Measurements from ENCODE around the gene TSPAN9.

The TSPAN9 gene

DNA sequence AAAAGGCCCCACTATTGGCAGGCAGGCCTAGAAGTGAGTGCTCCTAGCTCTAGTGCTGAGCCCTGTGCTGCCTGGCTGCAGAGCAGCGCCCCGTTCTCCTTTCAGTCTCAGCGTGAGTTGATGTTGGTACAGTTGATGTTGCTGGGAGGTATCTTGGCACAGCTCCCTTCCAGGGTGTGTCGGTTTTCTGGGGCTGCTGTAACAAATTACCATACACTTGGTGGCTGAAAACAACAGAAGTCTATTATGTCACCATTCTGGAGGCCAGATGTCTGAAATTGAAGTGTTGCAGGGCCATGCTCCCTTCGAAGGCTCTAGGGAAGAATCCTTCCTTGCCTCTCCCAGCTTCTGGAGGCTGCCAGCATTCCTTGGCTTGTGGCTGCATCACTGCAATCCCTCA, 151.4 kb downstream of the TSPAN9 start:
- no peak for DNase-seq

DNA sequence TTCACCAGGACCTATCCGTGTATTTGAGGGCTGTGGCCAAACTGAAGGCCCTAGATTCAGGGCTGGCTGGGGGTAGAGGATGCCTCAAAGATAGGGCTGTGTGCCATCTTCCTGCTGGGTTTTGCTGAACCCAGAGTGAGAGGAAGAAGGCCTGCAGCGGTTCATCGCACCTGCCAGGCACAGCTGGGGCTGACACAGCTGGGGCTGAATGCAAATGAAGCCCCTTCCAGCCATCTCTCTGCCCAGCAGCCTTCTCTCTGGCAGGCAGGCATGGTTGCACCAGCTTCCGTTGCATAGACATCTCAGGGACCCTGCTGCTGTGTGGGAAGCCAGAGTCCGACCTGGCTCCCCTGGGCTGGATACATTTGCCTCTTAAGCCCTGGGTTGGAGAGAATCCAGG, 152.4 kb downstream of the TSPAN9 start:
- DNase-seq, result no peak

DNA sequence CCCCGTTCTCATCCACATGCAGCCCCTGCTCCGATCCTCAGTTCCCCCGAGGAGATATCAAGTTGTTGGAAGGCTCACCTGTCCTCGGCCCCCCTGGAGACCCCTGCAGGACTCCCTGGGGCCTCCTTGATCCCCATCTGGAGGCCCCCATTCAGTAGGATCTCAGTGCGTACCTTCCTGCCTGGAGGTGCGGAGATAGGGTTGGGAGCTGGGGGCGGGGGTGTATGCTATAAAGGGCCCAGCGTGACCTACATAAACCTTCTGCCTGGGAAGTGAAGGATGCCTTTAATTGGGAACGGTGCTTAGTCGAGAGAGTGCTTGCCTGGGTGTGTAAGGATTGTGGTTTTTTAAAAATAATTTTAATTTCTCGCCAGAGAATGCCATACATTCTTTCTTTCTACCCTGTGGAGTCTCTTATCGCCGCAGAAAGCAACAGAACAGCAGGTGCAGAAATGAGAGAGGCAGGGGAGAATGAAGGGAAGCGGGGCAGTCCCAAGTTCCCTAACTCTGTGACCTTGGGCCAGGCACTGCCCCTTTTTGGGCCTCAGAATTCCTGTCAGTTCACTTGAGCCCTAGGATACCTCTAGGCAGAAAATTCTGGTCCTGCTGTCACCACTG, 153.7 kb downstream of the TSPAN9 start:
- no peak for DNase-seq

DNA sequence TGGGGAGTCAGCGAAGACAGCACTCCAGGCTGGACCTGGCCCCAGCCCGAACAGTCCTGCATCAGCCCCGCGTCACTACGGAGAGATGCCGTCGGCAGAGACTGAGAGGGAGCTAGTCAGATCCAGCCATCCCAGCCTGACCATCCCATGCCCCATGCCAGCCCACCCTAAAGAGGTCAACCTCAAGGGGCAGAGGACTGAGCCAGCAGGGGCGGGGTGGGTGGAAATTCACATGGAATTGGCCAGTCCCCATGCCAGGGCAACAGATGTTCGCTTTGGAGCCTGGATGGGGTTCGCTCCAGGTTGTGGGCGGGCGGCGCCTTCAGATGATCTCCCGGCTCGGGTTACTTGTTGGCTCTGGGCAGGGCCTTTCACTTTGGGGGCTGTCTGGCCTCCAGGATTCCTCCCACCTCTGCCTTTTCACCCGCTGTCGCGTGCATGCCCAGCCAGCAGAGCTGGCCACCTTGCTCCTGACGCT, 154.3 kb downstream of the TSPAN9 start:
- DNase-seq, result no peak

- DNase-seq, result no peak
Observed at GRCh38 chr12:3233797-3234196, 156.6 kb downstream of the TSPAN9 start.

GRCh38 chr12:3236345-3237187, 159.4 kb downstream of the TSPAN9 start:
- no peak for DNase-seq

DNA sequence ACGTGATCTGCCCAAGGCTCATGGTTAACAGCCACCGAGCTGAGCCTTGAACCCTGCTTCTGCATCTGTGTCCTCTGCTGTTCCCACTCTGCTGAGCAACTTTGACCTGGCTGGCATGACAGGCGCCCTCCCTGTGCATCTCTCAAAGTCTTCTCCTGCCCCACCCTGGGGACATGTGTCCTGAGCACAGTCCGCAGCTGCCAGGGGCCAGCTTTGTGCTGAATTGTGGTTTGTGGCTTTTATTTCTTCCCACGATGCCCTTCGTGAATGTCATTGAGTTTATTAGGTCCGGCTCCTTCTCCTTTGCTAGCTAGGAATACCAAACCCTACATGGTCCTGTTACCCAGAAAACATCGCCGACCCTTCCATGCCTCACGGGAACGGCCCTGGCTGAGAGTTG, 161.0 kb downstream of the TSPAN9 start:
- DNase-seq, result no peak

DNA sequence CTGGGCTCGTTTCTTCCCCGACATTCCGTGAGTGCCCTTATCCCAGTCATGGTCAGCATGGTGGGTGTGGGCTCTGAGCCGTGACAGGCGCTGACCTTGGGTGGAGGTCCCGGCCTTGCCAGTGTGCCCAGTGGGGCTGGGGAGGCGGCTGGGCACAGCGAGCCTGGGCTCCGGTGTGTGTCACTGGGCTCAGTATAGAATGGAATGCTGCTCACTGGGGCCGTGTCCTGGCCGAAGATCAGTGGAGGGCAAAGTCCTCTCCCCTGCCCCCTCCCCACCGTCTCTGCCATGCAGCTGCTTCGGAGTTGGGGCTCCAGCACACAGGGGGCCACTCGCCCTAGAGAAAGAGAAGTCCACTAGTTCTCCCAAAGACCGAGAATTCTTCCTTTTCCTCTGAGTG, 164.4 kb downstream of the TSPAN9 start:
- no peak for DNase-seq

DNA sequence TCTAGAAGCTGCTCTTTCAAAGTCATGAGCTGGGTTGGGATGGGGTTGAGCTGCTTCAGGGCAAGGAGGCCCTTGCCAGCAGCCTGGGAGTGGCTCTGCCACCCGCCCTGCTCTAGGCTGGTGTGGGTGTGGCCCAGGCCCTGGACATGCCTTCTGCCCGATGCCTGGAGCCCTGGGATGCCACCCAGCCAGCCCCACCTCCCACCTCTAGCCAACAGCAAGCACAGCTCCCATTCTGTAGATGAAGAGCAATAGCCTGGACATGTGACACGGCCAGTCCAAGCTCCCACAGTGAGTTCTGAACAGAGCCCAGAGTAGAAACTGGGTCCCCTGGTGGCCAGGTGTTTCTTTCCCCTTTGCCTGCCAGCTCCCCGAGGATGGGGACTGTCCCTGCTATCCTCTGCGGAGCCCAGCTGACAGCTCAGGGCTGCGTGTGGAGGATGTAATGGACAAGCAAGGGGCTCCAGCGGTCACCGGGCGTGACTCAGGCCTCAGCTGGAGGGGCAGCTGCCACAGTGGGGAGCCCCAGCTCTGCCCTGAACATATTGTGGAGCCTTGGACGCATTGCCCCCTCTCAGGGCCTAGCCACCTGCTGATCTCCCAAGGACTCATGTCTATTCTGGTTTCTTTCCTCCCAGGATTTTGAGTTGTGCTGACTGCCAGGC, 165.2 kb downstream of the TSPAN9 start:
- no peak for DNase-seq

GRCh38 chr12:3243376-3244084, 166.4 kb downstream of the TSPAN9 start:
- no peak for DNase-seq

DNA sequence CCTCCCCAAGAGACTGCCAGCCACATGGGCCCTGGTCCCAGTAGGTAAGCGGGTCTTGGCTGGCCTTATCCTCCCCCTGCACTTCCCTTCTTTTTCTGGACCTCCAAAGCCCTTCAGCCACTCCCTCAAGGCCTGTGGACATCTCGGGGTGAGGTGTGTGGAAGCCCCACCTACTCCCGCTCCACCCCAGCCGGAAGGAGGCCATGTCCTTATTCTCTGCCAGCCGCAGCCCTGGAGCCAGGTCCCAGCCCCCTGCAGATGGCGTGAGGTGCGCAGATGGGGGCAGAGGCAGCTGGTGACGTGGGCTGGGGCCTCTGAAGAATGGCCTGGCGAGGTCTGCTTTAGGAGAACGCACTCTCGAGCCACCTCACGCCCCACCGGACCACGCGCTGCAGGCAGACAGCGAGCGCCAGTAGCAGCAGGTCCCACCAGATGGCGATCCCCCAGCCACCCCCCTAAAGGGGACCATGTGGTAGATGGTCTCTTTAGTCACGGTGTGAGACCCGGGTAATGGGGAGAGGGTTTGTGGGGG, 167.1 kb downstream of the TSPAN9 start:
- DNase-seq, result no peak

- no peak for DNase-seq
Observed at GRCh38 chr12:3246253-3246652, 169.1 kb downstream of the TSPAN9 start.

DNA sequence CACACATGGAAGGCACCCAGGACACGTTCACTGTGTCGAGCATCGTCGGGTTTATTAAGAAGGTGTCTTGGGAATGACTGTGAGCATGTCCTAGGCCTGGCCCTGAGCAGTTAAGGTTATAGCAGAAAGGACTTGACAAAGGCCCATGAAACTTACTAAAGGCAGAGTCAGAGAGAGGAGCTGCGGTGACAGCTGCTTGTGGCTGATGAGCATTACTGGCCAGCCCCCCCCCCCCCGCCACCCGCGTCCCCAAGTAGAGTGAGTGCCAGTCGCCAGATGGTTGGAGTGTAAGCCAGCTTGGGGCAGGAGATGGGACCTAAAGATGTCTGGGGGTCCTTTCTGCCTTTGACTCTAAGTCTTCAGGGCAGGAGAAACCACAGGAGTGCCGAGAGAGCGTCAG, 169.9 kb downstream of the TSPAN9 start:
- DNase-seq, result no peak

- no peak for DNase-seq
Observed at GRCh38 chr12:3247629-3248161, 170.5 kb downstream of the TSPAN9 start.

DNA sequence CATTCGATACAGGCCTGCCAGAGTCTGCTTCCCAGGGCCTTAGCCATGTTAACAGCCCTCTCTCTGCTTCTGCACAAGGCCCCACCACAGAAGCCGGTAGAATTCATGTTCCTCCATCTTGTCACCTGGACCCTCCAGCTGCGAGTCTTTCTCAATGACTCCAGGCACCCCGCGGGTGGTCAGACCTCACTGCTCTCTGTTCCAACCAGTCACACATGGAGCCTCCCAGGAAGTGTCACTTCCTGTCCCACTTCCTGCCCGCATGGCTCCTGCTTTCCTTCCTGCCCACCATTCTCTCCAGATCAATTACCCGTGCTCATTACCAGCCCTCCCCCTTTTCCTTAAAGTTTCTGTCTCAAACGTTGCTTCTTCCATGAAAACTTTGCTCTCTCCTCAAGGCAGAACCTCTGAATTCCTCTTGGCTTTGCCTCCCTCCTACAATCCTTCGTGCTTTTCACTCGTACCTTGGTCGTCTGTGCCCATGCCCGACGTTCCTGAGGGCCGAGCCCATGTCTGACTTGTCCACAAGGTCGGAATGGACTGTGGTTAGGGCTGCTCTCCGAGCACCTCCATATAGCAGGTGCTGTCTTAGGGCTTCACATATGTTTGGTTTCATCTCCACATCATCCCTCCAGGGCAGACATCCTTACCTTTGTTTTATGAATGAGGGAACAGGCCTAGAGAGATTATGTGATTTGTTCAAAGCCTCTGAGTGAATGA, 172.1 kb downstream of the TSPAN9 start:
- no peak for DNase-seq

GRCh38 chr12:3250034-3250433, 172.9 kb downstream of the TSPAN9 start:
- no peak for DNase-seq

DNA sequence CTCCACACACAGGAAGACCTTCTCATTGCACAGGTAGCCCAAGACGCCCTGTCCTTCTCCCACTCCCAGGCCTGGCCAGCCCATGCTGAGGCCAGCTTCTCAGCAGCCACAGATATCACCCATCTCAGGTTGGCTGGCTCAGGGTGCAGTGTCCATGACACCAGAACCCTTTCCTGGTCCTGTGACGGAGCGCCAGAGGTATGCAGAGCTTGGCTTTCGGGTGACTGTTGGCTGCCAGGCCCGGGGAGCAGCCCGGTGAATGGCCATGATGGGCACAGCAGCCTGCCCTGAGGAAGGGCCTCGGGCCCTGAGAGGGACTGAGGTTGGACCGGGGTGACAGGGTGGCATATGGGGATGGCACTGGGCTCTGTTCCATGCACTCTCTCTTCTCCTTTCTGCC, 173.4 kb downstream of the TSPAN9 start:
- DNase-seq, result no peak

DNA sequence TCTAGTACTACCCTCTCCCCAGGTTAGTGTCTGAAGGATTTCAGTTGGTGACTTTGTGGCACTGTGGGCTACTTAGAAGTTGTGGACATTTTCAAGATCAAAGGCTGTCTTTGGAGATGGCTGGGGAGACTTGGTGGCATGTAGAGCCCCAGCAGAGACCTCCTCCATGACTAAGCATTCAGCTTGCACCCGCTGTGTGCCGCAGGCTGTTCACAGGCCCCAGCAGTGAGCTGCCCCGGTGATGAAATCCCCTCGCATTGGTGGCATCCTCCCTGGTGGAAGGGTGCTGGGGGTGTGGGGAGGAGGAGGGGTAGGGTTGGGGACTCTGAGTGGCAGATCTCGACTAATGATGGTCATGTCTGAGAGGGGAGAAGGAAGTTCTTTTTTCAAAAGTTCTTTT, 173.9 kb downstream of the TSPAN9 start:
- peak; percentile 17 for DNase-seq

- DNase-seq, result no peak
Observed at GRCh38 chr12:3251691-3252090, 174.5 kb downstream of the TSPAN9 start.

GRCh38 chr12:3252450-3252891, 175.3 kb downstream of the TSPAN9 start:
- no peak for DNase-seq

DNA sequence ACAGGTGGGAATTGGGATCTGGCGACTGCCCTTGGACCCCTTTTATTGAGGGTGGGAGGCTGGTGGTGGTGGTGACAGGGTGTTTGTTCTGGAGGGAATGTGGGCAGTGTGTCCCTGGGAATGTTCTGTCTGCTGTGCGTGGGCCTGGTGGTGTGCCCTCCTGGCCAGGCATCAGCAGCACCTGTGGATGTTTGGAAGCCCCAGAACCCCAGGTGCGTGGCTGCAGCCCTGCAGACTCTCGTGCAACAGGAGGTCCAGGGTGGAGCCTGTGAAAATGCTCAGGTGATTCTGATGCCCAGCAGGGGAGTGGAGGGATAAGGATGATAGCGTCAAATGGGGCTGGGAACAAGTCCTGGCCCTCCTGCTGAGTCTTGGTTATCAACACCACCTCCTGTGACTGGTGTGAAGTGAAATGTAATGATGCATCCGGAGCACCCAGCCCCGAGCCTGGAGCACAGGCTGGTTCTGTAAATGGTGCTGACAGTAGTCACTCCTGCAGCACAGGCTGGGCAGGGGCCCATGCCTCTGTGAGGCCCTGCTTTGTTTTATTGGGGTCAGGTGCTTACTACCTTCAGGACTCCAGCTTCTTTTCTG, 176.6 kb downstream of the TSPAN9 start:
- no peak for DNase-seq

- no peak for DNase-seq
Observed at GRCh38 chr12:3255057-3255456, 177.9 kb downstream of the TSPAN9 start.

All from SIG-M5 (cell line).